MM.1S (cell line): ENCODE results near the gene SLC12A4.

Experiments
- DNase-seq: peaks from one replicate; pipeline ENCODE4 v3.0.0-alpha.2; 2015
- H2AFZ ChIP-seq: fragments of 300-600 bp; sonication (generic); 2 replicates; pipeline ENCODE4 v1.6.0; 2016; ENCODE audit warnings: antibody characterized with exemption, low read length
- H3F3A ChIP-seq: fragments of 300-600 bp; sonication (generic); 2 replicates; pipeline ENCODE4 v1.6.1; 2016; ENCODE audit warnings: mild to moderate bottlenecking, antibody characterized with exemption, low read length, moderate library complexity, mixed read lengths; ENCODE audit not compliant: insufficient read depth
- H3K27ac ChIP-seq: fragments of 300-600 bp; sonication (generic); 2 replicates; pipeline ENCODE4 v1.5.1; 2016; ENCODE audit warnings: mild to moderate bottlenecking, low read length
- H3K27me3 ChIP-seq: fragments of 300-600 bp; sonication (generic); replicated peaks from 2 replicates; pipeline ENCODE4 v1.6.0; 2016; ENCODE audit warnings: low read length; ENCODE audit not compliant: insufficient read depth
- H3K36me3 ChIP-seq: fragments of 300-600 bp; sonication (generic); replicated peaks from 2 replicates; pipeline ENCODE4 v1.6.1; 2016; ENCODE audit warnings: mild to moderate bottlenecking, low read length, mixed read lengths; ENCODE audit not compliant: insufficient read depth
- H3K4me1 ChIP-seq: fragments of 300-600 bp; sonication (generic); 2 replicates; pipeline ENCODE4 v1.6.1; 2016; ENCODE audit warnings: low read length, mixed read lengths
- H3K4me2 ChIP-seq: fragments of 300-600 bp; sonication (generic); 2 replicates; pipeline ENCODE4 v1.6.0; 2016; ENCODE audit warnings: low read depth, low read length
- H3K4me3 ChIP-seq: fragments of 300-600 bp; sonication (generic); 2 replicates; pipeline ENCODE4 v1.5.1; 2016; ENCODE audit warnings: low read length, mixed read lengths
- H3K79me2 ChIP-seq: fragments of 300-600 bp; sonication (generic); 2 replicates; pipeline ENCODE4 v1.6.1; 2016; ENCODE audit warnings: mixed run types, low read length, mixed read lengths
- H3K9ac ChIP-seq: fragments of 300-600 bp; sonication (generic); 2 replicates; pipeline ENCODE4 v1.6.1; 2016; ENCODE audit warnings: low read length, mixed read lengths
- H3K9me2 ChIP-seq: fragments of 300-600 bp; sonication (generic); replicated peaks from 2 replicates; pipeline ENCODE4 v1.6.1; 2016; ENCODE audit warnings: mild to moderate bottlenecking, low read length, mixed read lengths; ENCODE audit not compliant: insufficient read depth
- H3K9me3 ChIP-seq: fragments of 300-600 bp; sonication (generic); replicated peaks from 2 replicates; pipeline ENCODE4 v1.6.1; 2016; ENCODE audit warnings: mild to moderate bottlenecking, low read length, mixed read lengths; ENCODE audit not compliant: insufficient read depth
- H4K20me1 ChIP-seq: fragments of 300-600 bp; sonication (generic); 2 replicates; pipeline ENCODE4 v1.6.1; 2016; ENCODE audit warnings: mild to moderate bottlenecking, low read length, moderate library complexity, mixed read lengths; ENCODE audit not compliant: insufficient read depth
- EZH2 ChIP-seq: fragments of 300-600 bp; sonication (generic); optimal IDR thresholded peaks from 2 replicates; pipeline ENCODE3; 2017; ENCODE audit warnings: low read depth, mild to moderate bottlenecking, antibody characterized with exemption, low read length, mixed read lengths
- EZH2phosphoT487 ChIP-seq: fragments of 300-600 bp; sonication (generic); IDR thresholded peaks from 2 replicates; pipeline ENCODE4 v1.6.1; 2018; ENCODE audit warnings: antibody characterized with exemption, low read length
- TF ChIP-seq, protein P1 (sequence below): fragments of 300-600 bp; sonication (generic); IDR thresholded peaks from 2 replicates; pipeline ENCODE4 v1.5.1; 2016; ENCODE audit warnings: antibody characterized with exemption, low read length, mixed read lengths

SLC12A4 gene

GRCh38 chr16:67942510-67943255 lies 25.8 kb downstream of the SLC12A4 start:
- no peak for TF ChIP-seq EZH2phosphoT487
- TF ChIP-seq EZH2: no peak
- no peak overlapping the region for H2AFZ ChIP-seq
- H3F3A ChIP-seq: 0 out of 2 replicates have a peak, but pooled peaks cover 2% of the 10 kb centered on the region
- H3K9me2 ChIP-seq: no peaks in the 10 kb centered on the region
- H3K27me3 ChIP-seq: no peaks in the 10 kb centered on the region
- no peak overlapping the region for H3K4me3 ChIP-seq
- no peak for DNase-seq
- no peak overlapping the region for H3K4me2 ChIP-seq
- no peak overlapping the region for H3K9ac ChIP-seq
- no peaks in the 10 kb centered on the region for H3K79me2 ChIP-seq
- H3K27ac ChIP-seq: no peak overlapping the region
- no peaks in the 10 kb centered on the region for H4K20me1 ChIP-seq
- H3K36me3 ChIP-seq: no peaks in the 10 kb centered on the region; the same call in 1 of the 2 replicates
- H3K4me1 ChIP-seq: no peaks in the 10 kb centered on the region; the same call in 1 of the 2 replicates
- H3K9me3 ChIP-seq: no peaks in the 10 kb centered on the region

- Histone ChIP-seq H3K27me3 (no peaks in the 10 kb centered on the region), H2AFZ (no peak overlapping the region), H4K20me1 (no peaks in the 10 kb centered on the region), H3K4me1 (peaks cover 4% of the 10 kb centered on the region), H3K4me3 (no peak overlapping the region), H3K79me2 (peaks cover 4% of the 10 kb centered on the region), H3K9ac (no peak overlapping the region), H3K9me2 (no peaks in the 10 kb centered on the region), H3K9me3 (no peaks in the 10 kb centered on the region), H3K36me3 (no peaks in the 10 kb centered on the region; the same call in 1 of the 2 replicates), H3F3A (peaks cover 6% of the 10 kb centered on the region), H3K27ac (no peak overlapping the region), H3K4me2 (no peak overlapping the region)
- peak; percentile 26 for DNase-seq
- TF ChIP-seq, protein P1, sequence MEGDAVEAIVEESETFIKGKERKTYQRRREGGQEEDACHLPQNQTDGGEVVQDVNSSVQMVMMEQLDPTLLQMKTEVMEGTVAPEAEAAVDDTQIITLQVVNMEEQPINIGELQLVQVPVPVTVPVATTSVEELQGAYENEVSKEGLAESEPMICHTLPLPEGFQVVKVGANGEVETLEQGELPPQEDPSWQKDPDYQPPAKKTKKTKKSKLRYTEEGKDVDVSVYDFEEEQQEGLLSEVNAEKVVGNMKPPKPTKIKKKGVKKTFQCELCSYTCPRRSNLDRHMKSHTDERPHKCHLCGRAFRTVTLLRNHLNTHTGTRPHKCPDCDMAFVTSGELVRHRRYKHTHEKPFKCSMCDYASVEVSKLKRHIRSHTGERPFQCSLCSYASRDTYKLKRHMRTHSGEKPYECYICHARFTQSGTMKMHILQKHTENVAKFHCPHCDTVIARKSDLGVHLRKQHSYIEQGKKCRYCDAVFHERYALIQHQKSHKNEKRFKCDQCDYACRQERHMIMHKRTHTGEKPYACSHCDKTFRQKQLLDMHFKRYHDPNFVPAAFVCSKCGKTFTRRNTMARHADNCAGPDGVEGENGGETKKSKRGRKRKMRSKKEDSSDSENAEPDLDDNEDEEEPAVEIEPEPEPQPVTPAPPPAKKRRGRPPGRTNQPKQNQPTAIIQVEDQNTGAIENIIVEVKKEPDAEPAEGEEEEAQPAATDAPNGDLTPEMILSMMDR: peak; percentile 69
- TF ChIP-seq EZH2 (no peak), EZH2phosphoT487 (no peak)
Observed at GRCh38 chr16:67942200-67942509, 26.3 kb downstream of the SLC12A4 start.

GRCh38 chr16:67941469-67942199 lies 26.8 kb downstream of the SLC12A4 start:
- TF ChIP-seq EZH2 (no peak), EZH2phosphoT487 (no peak)
- TF ChIP-seq, protein P1: no peak
- no peak for DNase-seq
- Histone ChIP-seq H3K9me2 (no peaks in the 10 kb centered on the region), H2AFZ (no peak overlapping the region), H4K20me1 (no peaks in the 10 kb centered on the region), H3K36me3 (no peaks in the 10 kb centered on the region; the same call in 1 of the 2 replicates), H3K9me3 (no peaks in the 10 kb centered on the region), H3K79me2 (peaks cover 5% of the 10 kb centered on the region), H3K9ac (no peak overlapping the region), H3K27ac (no peak overlapping the region), H3K4me2 (no peak overlapping the region), H3F3A (peaks cover 12% of the 10 kb centered on the region), H3K27me3 (no peaks in the 10 kb centered on the region), H3K4me1 (peaks cover 8% of the 10 kb centered on the region), H3K4me3 (no peak overlapping the region)
